Ovary (tissue), 3 donors: ENCODE data around the gene HEPHL1.
"Not testable (repeated sequence)": the region's sequence is repeated elsewhere in the genome, so short reads cannot be mapped to it uniquely, and the experiment has no call there.

ENCODE experiments used
- EP300 ChIP-seq: sonication (generic); formaldehyde crosslinking; IDR thresholded peaks from one replicate; pipeline ENCODE4 v1.6.1; 2017; ENCODE audit warnings: antibody characterized with exemption
- POLR2A ChIP-seq: fragments of 450-650 bp; IDR thresholded peaks from one replicate; pipeline ENCODE4 v1.6.1; 2017; ENCODE audit warnings: antibody characterized with exemption, mild to moderate bottlenecking, moderate library complexity
- TF ChIP-seq, protein P1 (sequence below), 3 donors: fragments of 450-650 bp in 2 of 3; fragments of 200-600 bp in 1 of 3; IDR thresholded peaks; one replicate each; pipeline versions ENCODE4 v1.5.1 to v1.8.0; 2016 to 2022; ENCODE audit warnings: antibody characterized with exemption in 3 of 3, mild to moderate bottlenecking in 1 of 3
- donor health status: DM: no; HTN: no; CAD: no.

DNA sequence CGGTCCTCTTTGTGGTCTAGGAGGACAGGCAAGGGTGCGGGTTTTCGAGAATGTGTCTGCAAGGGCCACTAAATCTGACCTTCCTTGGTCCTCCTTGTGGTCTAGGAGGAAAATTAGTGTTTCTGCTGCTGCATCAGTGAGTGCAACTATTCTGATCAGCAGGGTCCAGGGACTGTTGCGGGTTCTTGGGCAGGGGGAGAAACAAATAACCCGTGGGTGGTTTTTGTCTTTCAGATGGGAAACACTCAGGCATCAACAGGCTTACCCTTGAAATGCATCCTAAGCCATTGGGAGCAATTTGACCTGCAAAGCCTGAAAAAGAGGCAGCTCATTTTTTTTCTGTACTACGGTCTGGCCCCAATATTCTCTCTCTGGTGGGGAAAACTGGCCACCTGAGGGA, 98.5 kb downstream of the HEPHL1 start:
- not testable (repeated sequence) for TF ChIP-seq EP300, POLR2A
- TF ChIP-seq, protein P1, sequence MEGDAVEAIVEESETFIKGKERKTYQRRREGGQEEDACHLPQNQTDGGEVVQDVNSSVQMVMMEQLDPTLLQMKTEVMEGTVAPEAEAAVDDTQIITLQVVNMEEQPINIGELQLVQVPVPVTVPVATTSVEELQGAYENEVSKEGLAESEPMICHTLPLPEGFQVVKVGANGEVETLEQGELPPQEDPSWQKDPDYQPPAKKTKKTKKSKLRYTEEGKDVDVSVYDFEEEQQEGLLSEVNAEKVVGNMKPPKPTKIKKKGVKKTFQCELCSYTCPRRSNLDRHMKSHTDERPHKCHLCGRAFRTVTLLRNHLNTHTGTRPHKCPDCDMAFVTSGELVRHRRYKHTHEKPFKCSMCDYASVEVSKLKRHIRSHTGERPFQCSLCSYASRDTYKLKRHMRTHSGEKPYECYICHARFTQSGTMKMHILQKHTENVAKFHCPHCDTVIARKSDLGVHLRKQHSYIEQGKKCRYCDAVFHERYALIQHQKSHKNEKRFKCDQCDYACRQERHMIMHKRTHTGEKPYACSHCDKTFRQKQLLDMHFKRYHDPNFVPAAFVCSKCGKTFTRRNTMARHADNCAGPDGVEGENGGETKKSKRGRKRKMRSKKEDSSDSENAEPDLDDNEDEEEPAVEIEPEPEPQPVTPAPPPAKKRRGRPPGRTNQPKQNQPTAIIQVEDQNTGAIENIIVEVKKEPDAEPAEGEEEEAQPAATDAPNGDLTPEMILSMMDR (IDR thresholded peaks at IDR 0.05) = not testable (repeated sequence)
